Measurements from ENCODE around the gene ZNF837.

The ZNF837 gene

DNA sequence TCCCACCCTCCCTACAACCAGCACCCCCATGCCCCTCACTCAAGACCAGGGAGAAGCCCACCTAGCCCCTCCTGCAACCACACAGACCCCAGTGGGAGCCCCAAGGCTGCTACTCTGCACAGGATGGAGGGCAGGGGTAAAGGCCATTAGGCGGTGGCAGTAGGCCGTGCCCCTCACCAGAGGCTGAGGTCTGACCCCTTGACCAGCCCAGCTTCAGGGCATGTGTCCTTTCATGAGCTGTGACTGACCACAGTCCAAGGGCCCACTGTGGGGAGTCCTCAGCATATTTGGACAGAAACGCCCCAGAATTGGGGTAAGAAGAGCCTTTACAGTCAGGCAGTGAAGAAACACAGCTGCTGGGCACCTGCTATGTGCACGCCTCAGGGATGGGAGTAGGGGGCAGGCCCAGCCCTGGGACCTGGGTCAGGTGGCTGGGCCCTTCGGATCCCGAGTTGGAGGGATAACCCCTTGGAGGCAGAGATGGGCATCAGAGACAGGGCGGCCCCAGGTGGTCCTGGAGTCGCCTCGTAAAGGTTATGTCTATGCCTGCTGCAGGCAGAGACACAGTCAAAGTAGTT is 4.6 kb upstream of the ZNF837 start:
- CTCF ChIA-PET = no interaction called here
- POLR2A ChIA-PET = interaction anchor here (2.0 to 3.5 kb wide), 2 partner anchors 22 to 170 kb away, joined by 6 to 21 read pairs; partner anchors contain the start of genes CHMP2A and ZNF497
- no peak for DNase-seq (ENCODE audit: extremely low spot score)
- TF ChIP-seq FOXM1 (IDR thresholded peaks at IDR 0.05; ENCODE audit: borderline replicate concordance) (no peak), FOXA1 (IDR thresholded peaks at IDR 0.05) (no peak), SP1 (IDR thresholded peaks at IDR 0.05) (no peak), ZNF384 (IDR thresholded peaks at IDR 0.05) (no peak), TARDBP (IDR thresholded peaks at IDR 0.05) (no peak), L3MBTL2 (conservative IDR thresholded peaks at IDR 0.05) (no peak), LEF1 (IDR thresholded peaks at IDR 0.05; ENCODE audit: borderline replicate concordance) (no peak), ELF4 (IDR thresholded peaks at IDR 0.05) (no peak), NFRKB (IDR thresholded peaks at IDR 0.05) (no peak), HDGF (IDR thresholded peaks at IDR 0.05; ENCODE audit: borderline replicate concordance) (no peak), FOXK2 (IDR thresholded peaks at IDR 0.05) (no peak), ARNT (IDR thresholded peaks at IDR 0.05) (no peak), CTBP1 (IDR thresholded peaks at IDR 0.05; ENCODE audit: borderline replicate concordance) (no peak), SUZ12 (IDR thresholded peaks at IDR 0.05) (no peak), BHLHE40 (IDR thresholded peaks at IDR 0.05; ENCODE audit: borderline replicate concordance) (no peak)
- TF ChIP-seq, protein P1, sequence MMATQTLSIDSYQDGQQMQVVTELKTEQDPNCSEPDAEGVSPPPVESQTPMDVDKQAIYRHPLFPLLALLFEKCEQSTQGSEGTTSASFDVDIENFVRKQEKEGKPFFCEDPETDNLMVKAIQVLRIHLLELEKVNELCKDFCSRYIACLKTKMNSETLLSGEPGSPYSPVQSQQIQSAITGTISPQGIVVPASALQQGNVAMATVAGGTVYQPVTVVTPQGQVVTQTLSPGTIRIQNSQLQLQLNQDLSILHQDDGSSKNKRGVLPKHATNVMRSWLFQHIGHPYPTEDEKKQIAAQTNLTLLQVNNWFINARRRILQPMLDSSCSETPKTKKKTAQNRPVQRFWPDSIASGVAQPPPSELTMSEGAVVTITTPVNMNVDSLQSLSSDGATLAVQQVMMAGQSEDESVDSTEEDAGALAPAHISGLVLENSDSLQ (IDR thresholded peaks at IDR 0.05) = no peak

DNA sequence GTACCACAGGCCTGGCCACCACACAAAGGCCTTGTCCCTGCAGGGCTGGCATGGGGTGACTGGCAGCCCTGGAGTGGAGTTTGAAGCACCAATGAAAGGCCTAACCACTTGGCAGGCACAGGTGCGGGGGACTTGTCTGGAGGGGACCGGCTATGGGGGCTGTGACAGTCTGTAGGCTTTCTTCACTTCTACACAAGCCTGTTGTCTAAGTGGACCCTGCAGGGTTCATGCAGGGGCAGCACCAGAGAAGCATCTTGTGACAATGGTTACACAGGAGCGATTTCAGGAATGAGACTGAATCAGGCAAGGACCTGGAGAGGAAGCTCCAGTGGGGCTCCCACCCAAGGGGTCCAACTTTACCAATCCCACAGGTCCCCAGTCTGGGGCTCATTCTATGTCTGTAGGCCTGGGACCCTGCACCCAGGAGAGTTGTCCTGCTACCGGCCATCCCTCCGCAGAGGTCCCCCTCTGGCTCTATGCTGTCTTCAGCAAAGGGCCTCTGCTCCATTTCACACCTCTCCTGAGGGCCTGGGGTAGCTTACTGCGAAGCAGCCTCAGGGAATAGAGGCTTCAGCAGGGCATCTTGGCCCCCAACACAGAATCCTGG is 2.3 kb upstream of the ZNF837 start:
- TF ChIP-seq FOXM1 (IDR thresholded peaks at IDR 0.05; ENCODE audit: borderline replicate concordance) = no peak
- no peak for TF ChIP-seq ARNT (IDR thresholded peaks at IDR 0.05)
- no peak for TF ChIP-seq L3MBTL2 (conservative IDR thresholded peaks at IDR 0.05)
- TF ChIP-seq NFRKB (IDR thresholded peaks at IDR 0.05) = no peak
- TF ChIP-seq FOXA1 (IDR thresholded peaks at IDR 0.05) = no peak
- TF ChIP-seq, protein P1 (IDR thresholded peaks at IDR 0.05) = no peak
- TF ChIP-seq ZNF384 (IDR thresholded peaks at IDR 0.05) = no peak
- TF ChIP-seq ELF4 (IDR thresholded peaks at IDR 0.05) = no peak
- DNase-seq (ENCODE audit: extremely low spot score) = no peak
- ChIA-PET CTCF (no interaction called here), POLR2A (interaction anchor here (0.9 to 1.5 kb wide), 2 partner anchors 21 to 136 kb away, joined by 3 to 4 read pairs; partner anchors contain the start of gene ZNF497)

DNA sequence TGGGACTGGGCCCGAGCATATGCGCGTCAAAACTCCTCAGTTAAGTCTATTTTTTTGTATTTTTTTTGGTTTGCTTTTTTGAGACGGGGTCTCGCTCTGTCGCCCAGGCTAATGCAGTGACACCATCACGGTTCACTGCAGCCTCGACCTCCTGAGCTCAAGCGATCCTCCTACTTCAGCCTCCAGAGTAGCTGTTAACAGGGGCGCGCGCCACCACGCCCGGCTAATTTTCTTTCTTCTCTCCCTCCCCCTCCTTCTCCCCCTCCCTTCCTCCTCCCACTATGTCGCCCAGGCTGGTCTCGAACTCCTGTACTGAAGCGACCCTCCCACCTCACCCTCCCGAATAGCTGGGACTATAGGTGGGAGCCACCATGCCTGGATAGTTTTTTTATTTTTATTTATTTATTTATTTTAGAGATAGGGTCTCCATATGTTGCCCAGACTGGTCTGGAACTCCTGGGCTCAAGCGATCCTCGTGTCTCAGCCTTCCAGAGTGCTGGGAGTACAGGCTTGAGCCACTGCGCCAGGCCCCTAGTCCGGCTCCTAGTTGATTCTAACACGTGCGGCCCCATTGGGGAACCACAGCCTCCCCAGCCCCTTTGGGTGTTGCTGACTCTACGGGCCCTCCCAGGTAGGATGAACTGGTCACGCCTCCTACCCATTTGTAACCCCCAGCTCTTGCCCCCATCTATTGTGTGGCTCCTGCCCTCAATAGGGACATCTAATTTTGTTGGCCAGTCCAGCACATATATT is 806 bp upstream of the ZNF837 start:
- TF ChIP-seq ELF4 (IDR thresholded peaks at IDR 0.05) = no peak
- TF ChIP-seq FOXK2 (IDR thresholded peaks at IDR 0.05) = no peak
- no peak for TF ChIP-seq SUZ12 (IDR thresholded peaks at IDR 0.05)
- TF ChIP-seq HDGF (IDR thresholded peaks at IDR 0.05; ENCODE audit: borderline replicate concordance) = no peak
- TF ChIP-seq BHLHE40 (IDR thresholded peaks at IDR 0.05; ENCODE audit: borderline replicate concordance) = no peak
- TF ChIP-seq FOXM1 (IDR thresholded peaks at IDR 0.05; ENCODE audit: borderline replicate concordance) = no peak
- TF ChIP-seq ZNF384 (IDR thresholded peaks at IDR 0.05) = no peak
- TF ChIP-seq TARDBP (IDR thresholded peaks at IDR 0.05) = no peak
- no peak for TF ChIP-seq LEF1 (IDR thresholded peaks at IDR 0.05; ENCODE audit: borderline replicate concordance)
- TF ChIP-seq L3MBTL2 (conservative IDR thresholded peaks at IDR 0.05) = no peak
- no peak for TF ChIP-seq ARNT (IDR thresholded peaks at IDR 0.05)
- TF ChIP-seq FOXA1 (IDR thresholded peaks at IDR 0.05) = no peak
- TF ChIP-seq NFRKB (IDR thresholded peaks at IDR 0.05) = no peak
- TF ChIP-seq, protein P1 (IDR thresholded peaks at IDR 0.05) = no peak
- TF ChIP-seq SP1 (IDR thresholded peaks at IDR 0.05) = no peak
- no peak for TF ChIP-seq CTBP1 (IDR thresholded peaks at IDR 0.05; ENCODE audit: borderline replicate concordance)
- ChIA-PET POLR2A (interaction anchor here (0.9 to 1.7 kb wide), 4 partner anchors 16 to 194 kb away, joined by 3 to 8 read pairs (median 3); partner anchors contain the start of gene ZNF497), CTCF (interaction anchor here (0.6 kb wide), 1 partner anchor 1134 kb away, joined by 3 read pairs; no protein-coding TSS in a partner anchor)
- DNase-seq (ENCODE audit: extremely low spot score) = no peak

DNA sequence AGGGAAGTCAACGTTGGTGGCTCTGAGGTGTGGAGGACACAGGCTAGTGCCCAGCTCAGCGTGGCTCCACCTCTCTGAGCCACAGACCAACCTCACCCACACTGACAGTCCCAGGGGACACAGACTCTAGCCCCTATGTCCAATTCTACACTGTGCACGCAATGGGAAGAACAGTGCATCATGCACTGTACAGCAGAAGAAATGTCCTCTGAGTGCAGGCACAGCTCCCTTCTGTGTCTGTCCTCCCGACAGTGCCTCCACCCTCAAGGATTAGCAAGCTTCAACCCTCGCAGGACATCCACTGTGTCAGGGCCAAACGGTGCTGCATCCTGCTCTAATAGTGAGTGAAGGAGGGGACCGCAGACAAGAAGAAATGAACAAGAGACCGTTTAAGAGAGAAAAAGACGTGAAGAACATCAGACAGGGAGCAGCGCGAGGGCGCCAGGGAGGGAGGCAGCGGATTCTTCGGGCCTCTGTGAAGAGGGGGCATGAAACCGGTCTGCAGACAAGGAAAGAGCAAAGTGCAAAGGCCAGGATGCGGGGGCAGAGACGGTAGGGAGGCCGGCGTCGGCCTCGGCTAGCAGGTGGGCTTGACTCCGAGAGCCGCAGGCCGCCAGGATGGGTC is 681 bp downstream of the ZNF837 start:
- CTCF ChIA-PET = no interaction called here
- POLR2A ChIA-PET = interaction anchor here (0.6 to 1.8 kb wide), 8 partner anchors 10 to 181 kb away, joined by 3 to 29 read pairs (median 4); partner anchors contain the start of genes ZNF497 and ZNF584
- DNase-seq (ENCODE audit: extremely low spot score) = no peak
- TF ChIP-seq FOXA1 (IDR thresholded peaks at IDR 0.05) = no peak
- TF ChIP-seq FOXK2 (IDR thresholded peaks at IDR 0.05) = no peak
- TF ChIP-seq, protein P1 (IDR thresholded peaks at IDR 0.05) = no peak
- TF ChIP-seq NFRKB (IDR thresholded peaks at IDR 0.05) = no peak
- TF ChIP-seq LEF1 (IDR thresholded peaks at IDR 0.05; ENCODE audit: borderline replicate concordance) = no peak
- TF ChIP-seq SUZ12 (IDR thresholded peaks at IDR 0.05) = no peak
- TF ChIP-seq BHLHE40 (IDR thresholded peaks at IDR 0.05; ENCODE audit: borderline replicate concordance) = no peak
- no peak for TF ChIP-seq FOXM1 (IDR thresholded peaks at IDR 0.05; ENCODE audit: borderline replicate concordance)
- no peak for TF ChIP-seq SP1 (IDR thresholded peaks at IDR 0.05)
- TF ChIP-seq L3MBTL2 (conservative IDR thresholded peaks at IDR 0.05) = no peak; the same call in 1 of the 2 replicates
- TF ChIP-seq TARDBP (IDR thresholded peaks at IDR 0.05) = no peak
- no peak for TF ChIP-seq HDGF (IDR thresholded peaks at IDR 0.05; ENCODE audit: borderline replicate concordance)
- no peak for TF ChIP-seq ELF4 (IDR thresholded peaks at IDR 0.05)
- no peak for TF ChIP-seq ZNF384 (IDR thresholded peaks at IDR 0.05)

Measured in HEK293T (cell line).